Stimulated activated CD4-positive, alpha-beta T cell treated with anti-CD3 and anti-CD28 coated beads, Interleukin-2, amount 100 ng/mL, for 4 hours (primary cell): Measurements from ENCODE around the gene CFAP58.

Experiments
- DNase-seq: peaks from one replicate; pipeline ENCODE4 v3.0.0-alpha.2; 2020; ENCODE audit warnings: low read depth

CFAP58 gene

GRCh38 chr10:104485632-104486031, 132.0 kb downstream of the CFAP58 start:
- no peak for DNase-seq

GRCh38 chr10:104486803-104487202, 133.2 kb downstream of the CFAP58 start:
- DNase-seq = no peak

GRCh38 chr10:104487794-104488438, 134.3 kb downstream of the CFAP58 start:
- no peak for DNase-seq

- no peak for DNase-seq
These were observed 134.8 kb downstream of the CFAP58 start for GRCh38 chr10:104488439-104488832.

GRCh38 chr10:104492329-104492940, 138.8 kb downstream of the CFAP58 start:
- no peak for DNase-seq

- no peak for DNase-seq
These were observed 144.9 kb downstream of the CFAP58 start for GRCh38 chr10:104498347-104499081.

GRCh38 chr10:104501449-104501848, 147.8 kb downstream of the CFAP58 start:
- no peak for DNase-seq

GRCh38 chr10:104501864-104502579, 148.4 kb downstream of the CFAP58 start:
- DNase-seq = no peak

GRCh38 chr10:104502907-104503306, 149.3 kb downstream of the CFAP58 start:
- no peak for DNase-seq
